Testis (tissue), 2 donors: ENCODE measurements around the gene CAMKMT.

Experiments
- CTCF ChIP-seq, 3 experiments: fragments of 450-650 bp in 2 of 3; fragments of 200-600 bp in 1 of 3; sonication (generic) in 1 of 3; IDR thresholded peaks; one replicate each; pipeline ENCODE4 v1.5.1; 2016 to 2019; ENCODE audit warnings: antibody characterized with exemption in 3 of 3, mild to moderate bottlenecking in 2 of 3, moderate library complexity in 1 of 3
- POLR2A ChIP-seq: fragments of 450-650 bp; IDR thresholded peaks from one replicate; pipeline ENCODE4 v1.6.1; 2017; ENCODE audit warnings: antibody characterized with exemption, mild to moderate bottlenecking, moderate library complexity

- TF ChIP-seq POLR2A: no peak
- no peak for TF ChIP-seq CTCF (IDR thresholded peaks at IDR 0.05)
These were observed 441.2 kb downstream of the CAMKMT start for GRCh38 chr2:44802777-44803424.
